ENCODE results near the gene LMO1. TPM values are rescaled to one million over a fixed set of nuclear protein-coding genes. Genes with fewer than 3 reads are reported as not detected.

LMO1 gene
- total and polyA plus RNA-seq, 3 donors from 2014 or later, result 1.3 to 1.5 TPM; not detected in 1

DNA sequence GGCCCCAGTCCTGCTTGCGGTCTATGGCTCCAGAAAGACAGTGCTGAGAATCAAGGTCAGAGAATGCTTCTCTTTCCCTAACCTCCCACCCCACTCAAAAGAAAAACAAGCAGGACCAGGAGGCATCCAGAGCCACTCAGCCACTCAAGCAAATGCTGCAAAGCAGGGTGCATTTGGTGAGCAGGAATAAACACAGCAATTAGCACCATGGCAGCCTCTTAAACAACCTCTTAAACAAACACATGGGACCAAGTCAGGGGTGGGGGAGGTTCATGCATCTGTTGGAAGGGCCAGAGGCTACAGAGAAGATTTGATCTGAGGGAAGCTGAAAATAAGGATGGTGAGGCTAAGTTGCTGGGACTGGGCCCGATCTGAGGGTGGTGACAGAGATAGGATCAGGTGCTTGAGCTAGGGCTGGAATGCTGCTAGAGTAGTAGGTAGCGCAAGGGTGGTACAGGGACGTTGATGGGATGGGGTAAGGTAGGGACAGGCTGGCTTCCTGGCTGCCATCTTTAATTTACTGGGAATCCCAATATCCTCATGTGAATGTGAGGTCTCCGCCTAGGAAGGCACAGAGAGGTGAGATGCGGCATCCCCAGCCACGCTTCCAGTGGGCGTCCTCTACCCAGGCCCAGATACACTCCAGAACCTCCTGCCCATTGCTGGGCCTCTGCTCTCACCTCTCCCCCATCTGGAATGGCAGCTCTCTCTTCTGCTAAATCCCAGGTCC lies 26.6 kb upstream of the LMO1 start:
- H3K4me1 ChIP-seq, result no peaks in the 10 kb centered on the region
- H3K27me3 ChIP-seq, result no peaks in the 10 kb centered on the region
- no peaks in the 10 kb centered on the region for H3K9me3 ChIP-seq
- TF ChIP-seq, protein P1, sequence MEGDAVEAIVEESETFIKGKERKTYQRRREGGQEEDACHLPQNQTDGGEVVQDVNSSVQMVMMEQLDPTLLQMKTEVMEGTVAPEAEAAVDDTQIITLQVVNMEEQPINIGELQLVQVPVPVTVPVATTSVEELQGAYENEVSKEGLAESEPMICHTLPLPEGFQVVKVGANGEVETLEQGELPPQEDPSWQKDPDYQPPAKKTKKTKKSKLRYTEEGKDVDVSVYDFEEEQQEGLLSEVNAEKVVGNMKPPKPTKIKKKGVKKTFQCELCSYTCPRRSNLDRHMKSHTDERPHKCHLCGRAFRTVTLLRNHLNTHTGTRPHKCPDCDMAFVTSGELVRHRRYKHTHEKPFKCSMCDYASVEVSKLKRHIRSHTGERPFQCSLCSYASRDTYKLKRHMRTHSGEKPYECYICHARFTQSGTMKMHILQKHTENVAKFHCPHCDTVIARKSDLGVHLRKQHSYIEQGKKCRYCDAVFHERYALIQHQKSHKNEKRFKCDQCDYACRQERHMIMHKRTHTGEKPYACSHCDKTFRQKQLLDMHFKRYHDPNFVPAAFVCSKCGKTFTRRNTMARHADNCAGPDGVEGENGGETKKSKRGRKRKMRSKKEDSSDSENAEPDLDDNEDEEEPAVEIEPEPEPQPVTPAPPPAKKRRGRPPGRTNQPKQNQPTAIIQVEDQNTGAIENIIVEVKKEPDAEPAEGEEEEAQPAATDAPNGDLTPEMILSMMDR (IDR thresholded peaks at IDR 0.05), result no peak
- TF ChIP-seq POLR2A (IDR thresholded peaks at IDR 0.05), result no peak
- WGBS, 2 donors, result 93 to 96% methylated on average over 8 of the region's 8 CpGs
- H3K36me3 ChIP-seq (ENCODE audit: low read depth, missing control alignments), result no peaks in the 10 kb centered on the region
- no peak for DNase-seq
- H3K4me3 ChIP-seq, result no peak overlapping the region
- intact Hi-C loops (cut with DNase I; ENCODE audit: low total_unique reads), result no loop called here
- H3K27ac ChIP-seq, result no peak overlapping the region

DNA sequence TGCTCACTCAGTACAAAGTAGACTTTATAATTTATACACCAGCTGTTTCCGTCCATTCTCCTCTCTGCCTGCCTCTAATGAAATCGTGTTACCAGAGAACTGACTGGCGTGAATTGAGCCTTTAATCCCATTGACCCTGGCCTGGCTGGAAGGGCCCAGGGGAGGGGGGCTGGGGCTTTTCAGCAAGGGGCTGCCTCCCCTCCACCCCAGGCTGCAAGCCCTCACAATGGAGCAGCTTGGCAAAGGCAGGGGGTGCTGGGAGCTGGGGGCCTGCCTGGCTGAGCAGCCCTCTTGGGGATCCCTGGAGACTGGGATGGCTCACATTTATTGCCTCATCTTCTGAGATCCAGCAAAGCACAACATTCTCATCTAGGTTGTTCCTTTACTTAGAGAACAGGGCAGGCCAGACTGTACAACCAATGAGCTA lies 25.8 kb upstream of the LMO1 start:
- Histone ChIP-seq H3K36me3 (ENCODE audit: low read depth, missing control alignments) (no peaks in the 10 kb centered on the region), H3K27me3 (no peaks in the 10 kb centered on the region), H3K9me3 (no peaks in the 10 kb centered on the region), H3K4me1 (no peaks in the 10 kb centered on the region), H3K27ac (no peak overlapping the region), H3K4me3 (no peak overlapping the region)
- 81 to 83% methylated on average over 3 of the region's 3 CpGs for WGBS, 2 donors
- TF ChIP-seq, protein P1 (IDR thresholded peaks at IDR 0.05), result no peak
- TF ChIP-seq POLR2A (IDR thresholded peaks at IDR 0.05), result no peak
- no peak for DNase-seq
- intact Hi-C loops (cut with DNase I; ENCODE audit: low total_unique reads), result no loop called here

DNA sequence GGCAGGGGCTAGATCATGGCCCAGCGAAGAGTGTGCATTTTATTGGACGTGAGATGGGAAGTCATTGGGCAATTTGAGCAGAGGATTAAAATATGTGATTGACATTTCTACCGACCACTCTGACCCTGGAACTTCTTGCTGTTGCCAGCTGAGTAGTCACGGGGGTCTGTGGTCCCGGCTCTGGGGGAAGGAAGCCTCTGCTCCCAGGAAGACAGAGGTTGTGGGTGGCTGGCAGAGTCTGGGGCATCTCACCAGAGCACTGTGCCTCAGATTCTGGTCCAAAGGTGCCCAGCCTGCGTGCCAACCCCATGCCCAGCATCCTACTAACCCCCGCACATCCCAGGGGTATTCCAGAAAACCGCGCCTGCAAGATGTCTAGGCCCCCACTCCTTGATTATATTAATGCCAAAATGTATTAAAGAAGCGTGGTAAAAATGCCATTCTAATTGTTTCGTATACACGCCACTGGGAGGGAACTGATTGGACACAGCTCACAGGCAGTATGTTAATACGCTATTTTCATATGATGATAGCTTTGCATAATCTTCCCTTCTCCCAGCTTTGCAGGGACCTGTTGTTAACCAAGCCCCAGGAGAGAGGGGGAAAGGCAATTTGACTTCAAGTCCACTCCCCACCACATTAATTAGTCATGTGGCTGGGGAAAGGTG lies 25.3 kb upstream of the LMO1 start:
- intact Hi-C loops (cut with DNase I; ENCODE audit: low total_unique reads), result no loop called here
- DNase-seq, result no peak
- WGBS, 2 donors, result 93 to 96% methylated on average over 13 of the region's 13 CpGs
- H3K4me1 ChIP-seq, result no peaks in the 10 kb centered on the region
- H3K27ac ChIP-seq, result no peak overlapping the region
- TF ChIP-seq, protein P1 (IDR thresholded peaks at IDR 0.05), result no peak
- TF ChIP-seq POLR2A (IDR thresholded peaks at IDR 0.05), result no peak
- H3K4me3 ChIP-seq, result no peak overlapping the region
- H3K36me3 ChIP-seq (ENCODE audit: low read depth, missing control alignments), result no peaks in the 10 kb centered on the region
- H3K9me3 ChIP-seq, result no peaks in the 10 kb centered on the region
- no peaks in the 10 kb centered on the region for H3K27me3 ChIP-seq

DNA sequence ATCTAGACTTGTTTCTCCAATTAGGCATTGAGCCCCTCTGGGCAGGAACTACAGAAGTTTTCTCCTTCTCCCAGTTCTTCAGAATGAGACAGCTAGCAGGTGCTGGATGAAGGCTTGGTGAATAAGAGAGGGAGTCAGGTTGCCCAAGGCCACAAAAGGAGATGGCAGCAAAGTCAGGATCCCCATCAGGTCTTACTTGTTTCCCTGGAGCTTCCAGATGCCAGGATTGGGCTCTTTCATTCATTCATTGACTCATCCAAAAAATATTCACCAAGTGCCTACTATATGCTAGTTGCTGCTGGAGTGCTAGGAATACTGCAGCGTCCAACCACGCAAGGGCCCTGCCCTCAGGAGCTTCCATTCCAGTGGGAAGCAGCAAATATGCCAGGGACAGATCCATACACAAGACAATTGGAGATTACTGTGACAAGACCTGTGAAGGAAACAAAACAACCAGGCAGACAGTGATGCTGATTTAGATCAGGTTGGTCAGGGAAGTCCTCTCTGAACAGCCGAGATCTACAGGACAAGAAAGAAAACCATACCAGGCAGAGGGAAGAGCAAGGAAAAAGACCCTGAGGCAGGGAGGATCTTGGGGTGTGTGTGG lies 24.6 kb upstream of the LMO1 start:
- Histone ChIP-seq H3K4me3 (no peak overlapping the region), H3K4me1 (peaks cover 3% of the 10 kb centered on the region), H3K27ac (no peak overlapping the region), H3K27me3 (no peaks in the 10 kb centered on the region), H3K9me3 (no peaks in the 10 kb centered on the region), H3K36me3 (ENCODE audit: low read depth, missing control alignments) (no peaks in the 10 kb centered on the region)
- 61 to 64% methylated on average over 3 of the region's 3 CpGs for WGBS, 2 donors
- intact Hi-C loops (cut with DNase I; ENCODE audit: low total_unique reads), result no loop called here
- no peak for DNase-seq
- TF ChIP-seq, protein P1 (IDR thresholded peaks at IDR 0.05), result no peak
- TF ChIP-seq POLR2A (IDR thresholded peaks at IDR 0.05), result no peak

All from testis (tissue), 3 donors.